IPS-15b (cell line): ENCODE results near the gene SLC24A3.

Experiments used
- H3K27me3 ChIP-seq: one replicate; pipeline ENCODE4 v1.6.1; 2013; ENCODE audit warnings: low read length; ENCODE audit not compliant: control insufficient read depth, insufficient read depth
- H3K36me3 ChIP-seq: one replicate; pipeline ENCODE4 v1.6.1; 2013; ENCODE audit warnings: low read length; ENCODE audit not compliant: control insufficient read depth, insufficient read depth
- H3K4me1 ChIP-seq: one replicate; pipeline ENCODE4 v1.6.1; 2013; ENCODE audit warnings: mild to moderate bottlenecking, low read length; ENCODE audit not compliant: control insufficient read depth, insufficient read depth
- H3K4me3 ChIP-seq: one replicate; pipeline ENCODE4 v1.5.1; 2013; ENCODE audit warnings: low read depth, low read length
- H3K9ac ChIP-seq: one replicate; pipeline ENCODE4 v1.6.1; 2013; ENCODE audit warnings: low read depth, mild to moderate bottlenecking, low read length
- H3K9me3 ChIP-seq: one replicate; pipeline ENCODE4 v1.6.1; 2013; ENCODE audit warnings: mild to moderate bottlenecking, low read length; ENCODE audit not compliant: control insufficient read depth, insufficient read depth

Gene SLC24A3

DNA sequence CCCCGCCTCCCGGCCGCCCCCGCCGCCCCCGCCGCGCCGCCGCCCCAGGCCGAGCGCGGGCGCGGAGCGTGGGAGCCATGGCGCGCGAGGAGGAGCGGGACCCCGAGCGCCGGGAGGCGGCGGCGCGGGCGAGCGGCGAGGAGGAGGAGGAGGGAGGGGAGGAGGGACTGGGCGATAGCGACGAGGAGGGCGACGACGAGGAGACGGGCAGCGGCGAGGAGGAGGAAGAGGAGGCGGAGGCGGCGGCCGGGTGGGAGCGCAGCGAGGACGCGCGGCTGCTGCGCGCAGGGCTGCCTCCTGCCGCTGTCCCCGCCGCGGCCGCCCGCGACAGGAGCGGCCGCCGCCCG, at the start of gene SLC24A3:
Gene SLC24A3 (plus strand): TSS at position 174 of the 347 bp plus-strand sequence.
- Histone ChIP-seq H3K36me3 (no peaks in the 10 kb centered on the region), H3K9me3 (no peaks in the 10 kb centered on the region), H3K4me3 (peak within 1 kb of the TSS; percentile 60), H3K9ac (no peak within 1 kb of the TSS), H3K27me3 (peaks cover 35% of the 10 kb centered on the region), H3K4me1 (peaks cover 7% of the 10 kb centered on the region)

DNA sequence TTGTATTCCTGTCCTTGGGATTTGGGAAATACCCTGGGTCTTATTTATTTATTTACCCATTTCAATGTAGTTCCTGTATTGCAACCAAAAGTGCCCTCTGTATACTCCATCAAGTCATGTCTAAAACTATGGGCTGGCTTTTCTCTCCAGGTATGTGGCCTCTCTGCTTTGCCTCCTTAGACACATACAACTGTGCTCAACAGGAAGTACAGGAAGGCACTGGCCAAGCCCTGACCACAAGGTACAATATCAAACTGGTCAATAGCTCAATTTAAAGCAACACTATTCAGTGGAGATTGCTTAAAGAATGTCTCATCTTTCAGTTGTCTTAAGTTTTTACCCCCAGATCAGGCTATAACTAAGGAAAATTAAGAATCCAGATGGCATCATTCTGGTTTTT, 42.3 kb upstream of the SLC24A3 start:
- no peak overlapping the region for H3K9ac ChIP-seq
- no peak overlapping the region for H3K4me3 ChIP-seq
- H3K4me1 ChIP-seq: no peaks in the 10 kb centered on the region
- no peaks in the 10 kb centered on the region for H3K36me3 ChIP-seq
- H3K27me3 ChIP-seq: no peaks in the 10 kb centered on the region
- H3K9me3 ChIP-seq: no peaks in the 10 kb centered on the region

DNA sequence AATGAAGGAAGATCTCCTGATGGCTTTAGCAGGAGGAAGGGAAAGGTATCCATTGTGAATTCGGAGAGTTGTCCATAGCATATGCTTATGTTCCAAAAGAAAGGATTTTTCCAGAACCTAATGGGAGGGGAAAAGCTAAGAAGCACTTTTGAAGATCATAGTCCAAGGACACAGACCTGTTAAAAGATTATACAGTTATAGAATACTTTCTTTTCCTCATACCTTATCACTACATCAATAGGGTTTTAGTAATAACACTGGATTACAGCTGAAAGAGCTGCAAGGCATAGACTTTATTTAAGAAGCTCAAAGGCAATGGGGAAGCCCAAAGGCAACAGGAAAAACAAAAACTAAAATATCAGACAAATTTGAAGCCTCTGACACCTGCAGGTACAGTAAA, 39.8 kb upstream of the SLC24A3 start:
- no peaks in the 10 kb centered on the region for H3K9me3 ChIP-seq
- H3K9ac ChIP-seq: no peak overlapping the region
- H3K27me3 ChIP-seq: no peaks in the 10 kb centered on the region
- H3K4me1 ChIP-seq: no peaks in the 10 kb centered on the region
- H3K36me3 ChIP-seq: no peaks in the 10 kb centered on the region
- H3K4me3 ChIP-seq: no peak overlapping the region

DNA sequence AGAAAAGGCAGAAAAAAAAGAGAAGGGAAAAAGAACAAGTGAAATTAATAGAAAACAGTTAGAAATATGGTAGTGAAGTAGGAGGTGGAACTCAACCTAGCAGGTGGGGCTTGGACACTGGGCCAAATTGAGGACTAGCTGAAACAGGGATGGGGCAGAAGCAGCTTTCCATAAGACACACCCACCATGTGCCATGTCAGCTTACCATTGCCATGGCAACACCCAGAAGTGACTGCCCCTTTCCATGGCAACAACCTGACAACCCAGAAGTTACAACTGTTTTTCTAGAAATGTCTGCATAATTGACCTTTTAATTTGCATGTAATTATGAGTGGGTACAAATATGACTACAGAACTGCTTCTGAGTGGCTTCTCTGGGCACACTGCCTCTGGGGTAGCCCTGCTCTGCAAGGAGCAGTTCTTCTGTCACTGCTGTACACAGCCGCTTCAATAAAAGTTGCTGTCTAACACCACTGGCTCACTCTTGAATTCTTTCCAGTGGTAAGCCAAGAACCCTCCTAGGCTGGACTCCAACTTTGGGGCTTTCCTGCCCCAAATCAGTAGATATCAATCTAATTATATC, 35.9 kb upstream of the SLC24A3 start:
- no peaks in the 10 kb centered on the region for H3K36me3 ChIP-seq
- no peak overlapping the region for H3K4me3 ChIP-seq
- no peaks in the 10 kb centered on the region for H3K9me3 ChIP-seq
- H3K9ac ChIP-seq: no peak overlapping the region
- H3K4me1 ChIP-seq: no peaks in the 10 kb centered on the region
- no peaks in the 10 kb centered on the region for H3K27me3 ChIP-seq

DNA sequence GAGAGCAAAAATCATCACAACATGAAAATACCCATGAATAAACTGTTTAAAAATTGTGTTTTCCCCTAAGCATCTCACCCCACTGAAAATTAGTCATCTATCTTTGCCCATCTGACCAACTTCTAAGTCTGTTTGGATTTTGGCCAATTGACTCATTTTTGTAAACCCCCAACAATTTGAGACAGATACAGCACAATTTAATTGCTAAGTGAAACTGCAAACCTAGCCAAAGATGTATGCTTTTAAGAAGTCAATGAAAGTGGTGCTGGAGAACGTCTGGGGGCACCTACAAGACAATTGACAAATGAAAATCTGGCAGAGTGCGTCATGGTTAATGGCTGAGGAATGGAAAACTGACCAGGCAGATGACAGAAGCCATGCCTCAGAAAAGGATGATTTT, 30.9 kb upstream of the SLC24A3 start:
- no peak overlapping the region for H3K4me3 ChIP-seq
- H3K27me3 ChIP-seq: no peaks in the 10 kb centered on the region
- no peak overlapping the region for H3K9ac ChIP-seq
- H3K36me3 ChIP-seq: no peaks in the 10 kb centered on the region
- no peaks in the 10 kb centered on the region for H3K4me1 ChIP-seq
- H3K9me3 ChIP-seq: no peaks in the 10 kb centered on the region

DNA sequence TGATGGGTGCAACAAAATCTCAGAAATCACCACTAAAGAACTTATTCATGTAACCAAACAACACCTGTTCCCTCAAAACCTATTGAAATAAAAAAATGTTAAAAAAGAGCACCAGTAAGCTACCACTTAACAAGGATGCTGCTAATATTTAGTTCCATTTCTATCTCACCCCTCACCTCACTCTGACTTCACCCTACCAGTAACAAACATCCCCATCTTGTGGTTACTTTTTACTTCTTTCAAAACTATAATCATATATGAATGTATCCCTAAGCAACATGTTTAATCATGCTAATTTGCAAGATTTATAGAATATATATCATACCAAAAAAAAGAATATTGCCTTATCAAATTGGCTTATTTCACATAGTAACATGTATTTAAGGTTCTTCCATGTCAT, 27.4 kb upstream of the SLC24A3 start:
- Histone ChIP-seq H3K4me1 (no peaks in the 10 kb centered on the region), H3K9ac (no peak overlapping the region), H3K36me3 (no peaks in the 10 kb centered on the region), H3K27me3 (no peaks in the 10 kb centered on the region), H3K4me3 (no peak overlapping the region), H3K9me3 (no peaks in the 10 kb centered on the region)

DNA sequence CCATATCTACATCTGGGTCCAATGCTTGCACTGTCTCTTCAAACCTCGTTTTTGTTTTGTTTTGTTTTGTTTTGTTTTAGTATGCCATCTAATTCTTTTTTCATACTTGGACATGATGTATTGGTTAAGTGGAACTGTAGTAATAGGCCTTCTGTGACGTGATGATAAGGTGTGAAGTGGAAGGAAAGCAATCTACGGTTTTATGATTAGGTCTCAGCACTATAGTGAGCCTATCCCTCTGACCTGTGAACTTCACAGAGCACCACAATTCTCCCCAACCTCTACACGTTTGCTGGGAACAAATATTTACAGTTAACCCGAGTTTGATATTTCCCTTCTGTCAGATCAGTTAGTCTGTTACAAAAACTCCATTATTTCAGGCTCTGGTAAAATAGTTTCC, 19.1 kb upstream of the SLC24A3 start:
- Histone ChIP-seq H3K9me3 (no peaks in the 10 kb centered on the region), H3K9ac (no peak overlapping the region), H3K4me3 (no peak overlapping the region), H3K27me3 (no peaks in the 10 kb centered on the region), H3K4me1 (no peaks in the 10 kb centered on the region), H3K36me3 (no peaks in the 10 kb centered on the region)

DNA sequence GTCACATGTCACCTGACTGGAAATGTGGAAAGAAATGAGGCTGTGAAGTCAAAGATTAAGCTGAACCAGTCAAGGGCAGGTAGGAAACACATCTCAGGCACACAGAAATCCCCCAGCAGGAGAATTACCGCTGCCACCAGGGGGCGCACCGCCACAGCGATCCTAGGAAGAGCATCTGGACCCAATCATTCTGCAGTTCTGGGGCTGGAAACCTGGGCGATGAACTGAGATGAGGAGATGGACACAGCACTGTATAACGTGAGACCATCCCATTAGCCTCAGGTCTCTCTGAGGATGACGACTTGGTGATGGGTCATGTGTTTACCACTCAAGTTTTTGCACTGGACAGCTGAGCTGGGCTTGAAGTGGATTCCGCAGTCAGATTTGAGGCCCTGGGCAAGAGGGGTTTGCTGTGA, 6.5 kb upstream of the SLC24A3 start:
- Histone ChIP-seq H3K4me3 (no peak overlapping the region), H3K9me3 (no peaks in the 10 kb centered on the region), H3K27me3 (peaks cover 4% of the 10 kb centered on the region), H3K36me3 (no peaks in the 10 kb centered on the region), H3K4me1 (peaks cover 5% of the 10 kb centered on the region), H3K9ac (no peak overlapping the region)

DNA sequence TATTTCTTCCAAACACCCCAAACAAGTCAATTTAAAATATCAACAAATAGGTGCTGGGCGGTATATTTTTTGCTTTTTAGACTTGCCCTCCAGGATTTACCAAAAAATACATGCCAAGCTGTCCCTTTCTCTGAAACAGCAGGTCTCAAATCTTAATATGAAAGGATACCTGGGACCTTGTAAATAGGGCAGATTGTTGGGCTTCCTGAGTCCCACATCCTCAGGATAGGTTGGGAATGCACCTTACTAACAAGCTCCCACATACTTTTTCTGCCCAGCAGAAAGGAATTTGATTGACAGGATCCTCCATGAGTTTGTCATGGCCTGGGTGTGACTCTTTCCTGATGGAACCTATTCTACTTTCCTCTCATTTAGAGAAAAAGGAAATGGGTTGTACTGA, 4.9 kb upstream of the SLC24A3 start:
- Histone ChIP-seq H3K9ac (no peak overlapping the region), H3K36me3 (no peaks in the 10 kb centered on the region), H3K9me3 (no peaks in the 10 kb centered on the region), H3K27me3 (peaks cover 11% of the 10 kb centered on the region), H3K4me1 (peaks cover 7% of the 10 kb centered on the region), H3K4me3 (no peak overlapping the region)

DNA sequence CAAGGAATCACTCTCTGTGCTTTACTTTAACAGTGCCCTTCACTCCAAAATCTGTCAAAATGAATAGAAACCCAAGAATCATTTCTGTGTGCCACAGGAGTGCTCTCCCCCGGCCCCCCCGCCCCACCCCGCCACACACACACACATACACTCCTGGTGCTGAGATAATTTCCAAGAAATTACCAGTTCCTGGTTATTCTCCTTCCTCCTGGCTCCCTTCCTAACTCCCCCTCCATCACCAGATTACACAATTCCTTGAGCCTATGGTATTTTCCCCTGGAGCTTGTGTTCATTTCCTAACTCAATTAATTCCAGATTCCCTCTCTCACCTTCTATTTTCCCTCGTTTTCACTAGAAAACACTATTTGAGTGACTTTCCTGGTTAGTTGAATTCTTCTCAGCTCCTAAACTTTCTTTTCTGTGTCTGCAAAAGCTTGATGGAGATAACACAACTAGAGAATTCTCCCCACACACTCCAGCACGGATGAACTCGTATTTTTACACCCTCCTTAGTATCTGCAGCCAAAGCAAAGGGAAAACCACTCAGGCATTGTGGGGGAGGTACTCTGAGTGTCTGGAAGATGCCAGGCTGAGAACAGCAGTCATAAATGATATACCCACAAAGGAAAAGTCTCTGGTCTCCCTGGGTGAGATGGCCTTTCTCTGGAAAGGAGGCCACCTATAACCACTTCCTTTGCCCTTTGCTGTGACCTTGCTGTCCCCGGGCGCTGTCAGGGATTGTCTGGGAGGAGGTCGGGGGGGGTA, 1.9 kb upstream of the SLC24A3 start:
- H3K36me3 ChIP-seq: no peaks in the 10 kb centered on the region
- H3K4me3 ChIP-seq: no peak overlapping the region
- H3K9ac ChIP-seq: no peak overlapping the region
- no peaks in the 10 kb centered on the region for H3K9me3 ChIP-seq
- H3K27me3 ChIP-seq: peaks cover 35% of the 10 kb centered on the region
- H3K4me1 ChIP-seq: peaks cover 7% of the 10 kb centered on the region

DNA sequence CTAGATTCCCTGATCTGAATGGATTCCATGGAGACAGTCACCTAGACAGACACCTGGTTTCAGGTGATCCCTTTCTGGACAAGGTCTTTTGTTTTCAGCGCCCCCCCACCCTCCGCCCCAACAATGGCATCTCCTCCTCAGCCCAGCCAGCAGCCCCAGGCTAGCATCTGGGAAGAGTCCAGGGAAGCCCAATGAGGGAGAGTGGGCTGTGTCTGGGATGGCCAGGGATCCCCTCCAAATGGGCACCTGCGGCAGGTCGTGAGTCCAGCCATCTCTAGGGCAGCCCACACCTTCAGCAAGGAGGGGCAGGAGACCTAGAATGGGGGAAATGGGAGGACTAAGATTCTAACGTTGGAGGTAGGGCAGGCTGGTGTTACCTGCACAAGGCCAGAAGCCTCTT, 1.2 kb upstream of the SLC24A3 start:
- Histone ChIP-seq H3K27me3 (peaks cover 35% of the 10 kb centered on the region), H3K9ac (no peak overlapping the region), H3K36me3 (no peaks in the 10 kb centered on the region), H3K9me3 (no peaks in the 10 kb centered on the region), H3K4me3 (peak overlapping the region; percentile 60), H3K4me1 (peaks cover 7% of the 10 kb centered on the region)

DNA sequence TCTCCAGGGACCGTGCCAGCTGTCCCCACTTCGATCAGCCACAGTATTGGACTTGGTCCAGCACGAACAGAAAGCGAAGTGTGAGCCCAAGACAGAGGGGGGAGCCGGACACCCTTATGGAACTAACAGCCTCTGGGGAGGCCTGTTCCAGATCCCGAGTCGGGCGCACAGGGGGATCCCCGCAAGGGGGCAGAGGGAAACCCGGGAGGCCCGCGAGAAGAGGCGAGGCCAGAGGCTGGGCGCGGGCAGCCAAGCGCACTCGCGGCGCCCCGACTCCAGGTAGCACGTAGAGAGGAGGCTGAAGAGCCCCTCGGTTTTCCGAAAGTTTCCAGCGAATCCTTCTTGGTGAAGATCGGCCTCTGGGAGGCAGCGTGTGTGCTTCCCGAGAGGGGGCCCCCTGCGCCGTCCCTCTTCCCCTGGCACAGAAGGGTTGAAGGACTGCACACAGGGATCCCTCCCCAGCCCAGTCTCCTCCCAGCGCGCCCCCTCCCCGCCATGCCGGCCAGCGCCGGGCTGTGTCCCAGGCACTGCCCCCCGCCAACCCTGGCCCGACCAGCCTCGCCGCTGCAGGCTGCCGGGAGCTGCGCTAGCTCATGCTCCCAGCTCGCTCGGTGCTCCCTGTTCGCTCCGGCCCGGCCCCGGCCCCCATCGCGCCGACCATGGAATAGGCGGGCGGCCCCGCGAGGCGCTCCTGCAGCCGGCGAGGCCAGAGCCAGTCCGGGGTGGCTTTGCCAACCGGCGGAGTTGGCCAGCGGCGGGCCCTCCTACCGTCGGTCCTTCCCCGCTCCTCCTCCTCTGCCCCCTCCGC, 577 bp upstream of the SLC24A3 start:
- H3K27me3 ChIP-seq: peaks cover 35% of the 10 kb centered on the region
- no peaks in the 10 kb centered on the region for H3K9me3 ChIP-seq
- peaks cover 7% of the 10 kb centered on the region for H3K4me1 ChIP-seq
- H3K9ac ChIP-seq: no peak overlapping the region
- peak overlapping the region; percentile 60 for H3K4me3 ChIP-seq
- no peaks in the 10 kb centered on the region for H3K36me3 ChIP-seq
